ENCODE measurements around the gene CD9.
A peak's percentile ranks its signal among the peaks of the same experiment; 100 is the strongest.

DNA sequence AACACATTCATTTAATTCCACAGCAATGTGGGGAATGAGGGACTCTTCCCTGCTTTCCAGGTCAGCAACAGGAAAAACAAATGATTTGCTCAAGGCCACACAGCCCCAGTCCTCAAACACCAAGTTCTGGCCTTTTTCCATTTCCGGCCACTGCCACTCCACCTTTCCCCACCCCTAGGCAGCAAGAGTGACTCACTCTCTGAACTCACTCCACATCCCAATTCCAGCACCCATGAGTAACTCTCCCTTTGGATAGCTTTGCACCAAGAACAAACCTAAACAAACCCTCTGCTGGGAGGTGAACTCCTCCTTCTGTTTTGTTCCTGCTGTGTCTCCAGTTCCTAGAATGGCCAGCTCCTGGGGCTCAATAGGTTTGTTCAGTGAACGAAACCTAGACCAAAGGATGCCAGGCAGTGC lies 79.9 kb downstream of the CD9 start:
- TF ChIP-seq, protein P1, sequence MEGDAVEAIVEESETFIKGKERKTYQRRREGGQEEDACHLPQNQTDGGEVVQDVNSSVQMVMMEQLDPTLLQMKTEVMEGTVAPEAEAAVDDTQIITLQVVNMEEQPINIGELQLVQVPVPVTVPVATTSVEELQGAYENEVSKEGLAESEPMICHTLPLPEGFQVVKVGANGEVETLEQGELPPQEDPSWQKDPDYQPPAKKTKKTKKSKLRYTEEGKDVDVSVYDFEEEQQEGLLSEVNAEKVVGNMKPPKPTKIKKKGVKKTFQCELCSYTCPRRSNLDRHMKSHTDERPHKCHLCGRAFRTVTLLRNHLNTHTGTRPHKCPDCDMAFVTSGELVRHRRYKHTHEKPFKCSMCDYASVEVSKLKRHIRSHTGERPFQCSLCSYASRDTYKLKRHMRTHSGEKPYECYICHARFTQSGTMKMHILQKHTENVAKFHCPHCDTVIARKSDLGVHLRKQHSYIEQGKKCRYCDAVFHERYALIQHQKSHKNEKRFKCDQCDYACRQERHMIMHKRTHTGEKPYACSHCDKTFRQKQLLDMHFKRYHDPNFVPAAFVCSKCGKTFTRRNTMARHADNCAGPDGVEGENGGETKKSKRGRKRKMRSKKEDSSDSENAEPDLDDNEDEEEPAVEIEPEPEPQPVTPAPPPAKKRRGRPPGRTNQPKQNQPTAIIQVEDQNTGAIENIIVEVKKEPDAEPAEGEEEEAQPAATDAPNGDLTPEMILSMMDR (IDR thresholded peaks at IDR 0.05), result peak in 2 of 6 experiments; percentile 8 to 35
- TF ChIP-seq POLR2A (IDR thresholded peaks at IDR 0.05), result peak in 1 of 4 donors; percentile 25

All from esophagus squamous epithelium (tissue), 4 donors.